HG03469 (cell line): ENCODE results near the gene ROBO4.

Experiments
- ATAC-seq: cut with Tn5 transposase; IDR thresholded peaks from one replicate; pipeline ENCODE4 v1.9.1; 2021; ENCODE audit warnings: mild to moderate bottlenecking, moderate library complexity, moderate number of reproducible peaks; ENCODE audit not compliant: unreplicated experiment

ROBO4 gene

DNA sequence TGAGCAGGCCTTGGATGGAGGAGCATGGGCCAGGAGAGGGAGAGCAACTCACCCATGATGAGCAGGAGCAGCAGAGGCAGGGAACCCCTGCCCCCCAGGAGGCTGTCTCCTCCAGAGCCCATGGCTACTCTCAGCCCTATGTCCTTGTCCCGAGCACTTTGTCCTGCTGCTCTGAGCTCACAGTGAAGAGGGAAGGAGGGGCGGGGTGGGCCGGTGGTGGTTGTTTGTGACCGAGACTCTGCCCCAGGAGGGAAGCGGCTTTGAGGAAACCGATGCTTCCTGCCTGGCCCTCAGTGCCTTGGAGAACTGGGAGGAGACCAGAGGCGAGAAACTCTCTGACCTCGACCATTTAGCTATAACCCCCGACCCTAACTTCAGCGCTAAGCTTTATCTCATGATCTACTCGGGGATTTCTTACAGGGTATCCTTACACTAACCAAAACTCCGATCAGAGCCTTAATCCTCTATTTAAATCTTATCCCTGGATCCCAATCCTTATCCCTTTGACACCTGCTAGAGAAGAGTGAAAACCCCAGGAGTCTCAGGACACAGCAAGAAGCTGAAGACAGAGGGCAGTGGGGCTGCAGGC is at the start of gene ROBO4:
Gene ROBO4, minus strand, starts transcription at position 192 of the 589 bp plus-strand sequence. Its CDS starts 70 bp downstream, at position 122.
- ATAC-seq, result no peak

DNA sequence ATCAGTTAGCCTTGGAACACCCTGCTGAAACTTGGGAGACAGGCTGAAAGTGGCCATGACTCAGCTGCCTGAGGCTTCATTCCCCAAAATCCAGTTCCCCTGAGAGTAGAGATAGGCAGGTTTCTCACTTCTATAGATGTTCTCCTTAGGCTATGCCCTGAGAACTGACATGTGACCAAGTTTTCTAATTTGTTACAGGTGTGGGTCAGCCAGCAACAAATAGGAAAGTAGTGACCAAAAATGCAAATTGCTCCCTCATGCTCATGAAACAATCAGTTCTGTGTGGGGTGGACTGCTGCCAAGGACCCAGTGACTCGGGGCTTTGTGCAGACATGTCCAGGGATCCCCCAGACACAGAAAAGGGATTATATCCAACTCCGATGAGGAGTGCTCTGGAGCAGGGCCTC is 49.1 kb upstream of the ROBO4 start:
- no peak for ATAC-seq

DNA sequence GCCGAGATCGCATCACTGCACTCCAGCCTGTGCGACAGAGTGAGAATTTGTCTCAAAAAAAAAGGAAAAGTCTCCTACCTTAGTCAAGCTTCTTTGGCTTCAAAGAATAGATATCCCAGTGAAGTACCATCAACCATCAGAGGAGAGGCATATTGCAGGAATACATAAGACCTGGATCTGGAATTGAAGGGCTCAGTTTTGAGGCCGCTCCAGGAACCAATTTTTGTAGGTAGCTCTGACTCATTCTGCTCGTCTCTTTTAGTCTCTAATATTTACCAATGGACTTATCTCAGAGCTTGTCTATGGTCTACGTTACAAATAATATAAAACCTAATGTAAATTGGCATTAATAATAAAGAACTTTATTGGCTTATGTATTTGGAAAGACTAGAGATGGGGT is 48.2 kb upstream of the ROBO4 start:
- ATAC-seq, result no peak

DNA sequence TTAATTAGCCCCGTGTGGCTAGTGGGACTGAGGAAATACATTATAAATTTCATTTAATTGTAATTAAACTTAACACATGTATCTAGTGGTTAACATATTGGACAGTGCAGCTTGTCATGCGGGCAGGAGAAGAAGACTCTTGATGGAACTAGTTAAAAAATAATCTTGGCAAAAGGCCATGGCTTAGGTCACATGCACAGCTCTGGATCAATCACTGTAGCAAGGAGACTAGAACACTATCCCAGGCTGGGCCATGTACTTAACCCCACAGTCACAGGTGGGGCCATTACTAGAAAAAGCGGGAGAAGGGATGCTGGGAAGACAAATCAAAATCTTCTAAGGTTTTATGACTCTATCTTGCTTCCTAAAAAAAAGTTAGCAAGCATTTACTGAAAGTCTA is 46.9 kb upstream of the ROBO4 start:
- no peak for ATAC-seq

DNA sequence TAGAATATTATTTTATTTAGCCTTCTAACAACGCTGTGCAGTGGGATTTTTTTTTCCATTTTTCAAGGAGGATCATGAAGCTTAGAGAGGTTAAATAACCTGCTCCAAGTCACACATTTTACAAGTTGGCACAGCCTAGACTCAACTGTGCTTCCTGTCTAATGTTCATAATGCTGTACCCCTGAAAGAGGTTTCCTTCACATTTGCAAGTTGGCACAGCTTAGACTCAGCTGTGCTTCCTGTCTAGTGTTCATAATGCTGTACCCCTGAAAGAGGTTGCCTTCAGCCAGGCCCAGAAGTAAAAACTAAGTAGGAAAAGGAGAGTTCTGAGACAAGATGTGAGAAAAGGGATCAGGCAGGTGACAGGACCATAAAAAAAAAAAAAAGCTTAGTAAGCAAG is 46.1 kb upstream of the ROBO4 start:
- ATAC-seq, result no peak

DNA sequence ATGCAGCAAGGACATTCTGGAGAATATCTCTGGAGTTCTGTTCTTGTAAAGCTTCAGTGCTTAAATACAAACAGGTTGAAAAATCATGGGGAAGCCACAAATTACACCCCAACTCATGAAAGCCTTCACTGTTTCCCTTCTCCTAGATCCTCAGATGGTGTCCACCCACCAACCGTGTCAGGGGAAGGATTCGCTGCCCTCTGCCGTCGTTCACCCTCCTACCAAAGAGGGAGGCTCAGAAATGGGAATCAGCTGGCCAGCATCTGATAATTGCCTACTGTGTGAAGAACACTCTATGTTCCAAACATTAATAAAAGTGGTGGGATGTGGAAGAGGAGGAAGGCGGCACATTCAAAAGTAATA is 45.6 kb upstream of the ROBO4 start:
- ATAC-seq, result no peak

DNA sequence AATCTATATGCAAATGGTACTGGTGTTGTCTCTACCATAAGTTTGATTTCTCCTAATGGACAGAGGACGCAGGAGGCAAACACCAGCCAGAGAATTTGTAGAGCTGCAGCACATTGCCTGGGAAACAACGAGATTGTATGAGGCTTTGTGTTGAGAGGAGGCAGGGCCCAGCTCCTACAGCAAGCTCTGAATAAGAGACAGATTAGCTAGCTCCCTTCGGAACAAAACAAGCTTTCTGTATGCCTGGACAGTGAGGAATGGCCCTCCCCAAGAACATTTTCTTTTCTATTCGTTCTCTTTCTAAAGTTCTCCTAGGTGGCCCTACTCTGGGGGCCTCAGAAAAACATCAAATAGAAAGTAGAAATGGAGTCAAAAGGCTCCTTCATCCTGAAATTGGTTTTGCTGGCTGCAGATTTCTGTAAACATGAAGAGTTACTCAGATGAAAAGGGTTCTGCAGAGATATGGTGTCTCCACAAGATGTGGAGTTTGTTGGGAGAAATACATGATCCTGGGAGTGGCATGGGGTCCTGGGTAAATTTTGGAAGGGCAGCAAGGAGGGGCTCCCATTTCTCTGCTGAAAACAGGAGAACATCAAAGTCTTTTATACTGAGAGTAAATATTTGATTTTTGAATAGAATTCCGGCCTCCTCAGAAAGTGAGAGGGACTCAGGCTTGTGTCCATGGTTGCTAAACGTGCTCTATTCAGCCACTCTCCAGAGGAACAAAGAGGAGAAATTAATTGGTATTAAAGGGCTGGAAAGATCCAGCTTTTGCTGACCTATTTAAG is 45.0 kb upstream of the ROBO4 start:
- ATAC-seq, result no peak

DNA sequence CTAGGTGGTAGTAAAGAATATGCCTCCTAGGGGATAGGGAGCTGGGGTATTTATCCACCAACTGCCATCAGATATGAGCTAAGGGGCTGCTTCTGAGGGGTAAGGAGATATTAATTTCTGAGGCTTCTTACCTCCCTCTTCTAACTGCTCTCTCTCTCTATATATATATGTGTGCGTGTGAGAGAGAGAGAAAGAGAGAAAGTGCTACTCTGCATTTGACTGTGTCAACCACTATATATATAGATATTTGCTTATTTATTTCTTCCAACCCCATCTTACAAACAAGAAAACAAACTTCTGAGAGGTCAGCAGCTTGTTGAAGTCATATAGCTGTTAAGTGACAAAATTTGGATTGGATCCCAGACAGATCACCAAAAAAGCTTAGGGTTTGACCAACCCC is 44.0 kb upstream of the ROBO4 start:
- ATAC-seq, result no peak

DNA sequence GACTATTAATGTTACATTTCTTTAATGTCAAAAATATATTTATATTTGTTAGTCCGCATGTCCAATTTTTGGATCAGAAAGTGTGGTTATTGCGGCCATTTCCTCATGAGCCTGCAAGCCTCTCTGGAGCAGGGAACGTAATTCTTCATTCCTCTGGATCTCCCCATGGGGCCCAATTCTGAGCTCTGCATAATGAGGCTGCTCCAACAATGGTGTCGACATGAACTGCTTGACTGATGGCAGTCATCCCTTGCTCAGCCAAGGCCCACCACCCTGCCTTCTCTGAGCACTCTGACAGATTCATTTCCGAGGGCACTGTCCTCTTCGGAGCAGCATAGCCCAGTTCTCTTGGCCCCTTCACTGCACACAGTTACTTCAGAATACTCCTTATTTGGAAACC is 41.3 kb upstream of the ROBO4 start:
- no peak for ATAC-seq

DNA sequence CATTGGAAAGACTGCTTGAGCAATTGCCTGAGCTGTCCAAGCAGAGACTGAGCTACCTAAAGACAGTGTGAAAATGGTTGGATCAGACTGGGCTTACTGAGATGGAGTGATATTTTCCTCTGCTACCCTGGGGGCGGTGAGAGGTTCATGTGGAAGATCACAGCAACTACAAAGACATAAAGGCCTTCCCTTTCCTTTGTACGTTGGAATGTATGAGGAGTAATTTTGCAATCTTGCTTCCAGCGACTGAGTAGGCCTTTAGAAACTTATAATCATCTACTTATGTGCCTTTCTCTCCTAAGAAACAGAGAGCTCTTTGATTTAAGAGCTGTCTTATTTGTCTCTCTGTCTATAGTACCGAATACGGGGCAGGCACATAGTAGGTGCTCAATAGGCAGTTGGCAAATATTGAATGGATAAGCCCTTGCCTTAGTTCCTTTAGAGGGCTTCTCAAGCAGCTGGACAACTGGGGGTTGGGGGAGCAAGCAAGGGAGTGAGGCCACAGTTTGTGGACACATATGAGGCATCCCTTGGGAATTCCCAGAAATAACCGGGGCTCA is 40.6 kb upstream of the ROBO4 start:
- ATAC-seq, result no peak

DNA sequence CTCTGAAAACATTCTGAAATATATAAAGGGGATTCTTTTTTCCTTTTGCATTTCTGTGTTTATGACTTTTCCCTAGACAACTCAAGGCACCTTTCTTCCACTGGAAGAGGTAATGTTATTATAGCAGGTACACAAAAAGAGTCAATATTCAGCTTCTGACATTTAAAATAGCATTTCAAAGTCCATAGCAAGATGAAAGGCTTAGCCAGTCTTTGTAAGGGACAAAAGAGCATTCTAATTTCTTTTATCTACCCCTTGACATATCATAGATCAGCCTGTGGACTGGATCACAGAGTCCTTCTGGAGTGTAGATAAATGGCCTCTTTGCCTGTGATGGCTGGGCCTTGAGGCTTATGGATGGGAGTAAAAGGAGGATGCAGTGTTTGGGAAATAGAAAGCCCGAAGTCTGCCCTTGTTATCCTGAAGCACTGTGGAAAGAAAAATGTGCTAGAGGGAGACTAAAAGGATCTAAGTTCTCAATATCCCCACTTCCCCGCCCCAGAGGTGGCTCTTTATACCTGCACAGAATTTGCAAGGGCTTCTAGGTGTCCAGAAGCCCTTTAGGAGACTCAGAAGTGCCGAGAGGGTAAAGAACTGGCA is 39.8 kb upstream of the ROBO4 start:
- no peak for ATAC-seq

DNA sequence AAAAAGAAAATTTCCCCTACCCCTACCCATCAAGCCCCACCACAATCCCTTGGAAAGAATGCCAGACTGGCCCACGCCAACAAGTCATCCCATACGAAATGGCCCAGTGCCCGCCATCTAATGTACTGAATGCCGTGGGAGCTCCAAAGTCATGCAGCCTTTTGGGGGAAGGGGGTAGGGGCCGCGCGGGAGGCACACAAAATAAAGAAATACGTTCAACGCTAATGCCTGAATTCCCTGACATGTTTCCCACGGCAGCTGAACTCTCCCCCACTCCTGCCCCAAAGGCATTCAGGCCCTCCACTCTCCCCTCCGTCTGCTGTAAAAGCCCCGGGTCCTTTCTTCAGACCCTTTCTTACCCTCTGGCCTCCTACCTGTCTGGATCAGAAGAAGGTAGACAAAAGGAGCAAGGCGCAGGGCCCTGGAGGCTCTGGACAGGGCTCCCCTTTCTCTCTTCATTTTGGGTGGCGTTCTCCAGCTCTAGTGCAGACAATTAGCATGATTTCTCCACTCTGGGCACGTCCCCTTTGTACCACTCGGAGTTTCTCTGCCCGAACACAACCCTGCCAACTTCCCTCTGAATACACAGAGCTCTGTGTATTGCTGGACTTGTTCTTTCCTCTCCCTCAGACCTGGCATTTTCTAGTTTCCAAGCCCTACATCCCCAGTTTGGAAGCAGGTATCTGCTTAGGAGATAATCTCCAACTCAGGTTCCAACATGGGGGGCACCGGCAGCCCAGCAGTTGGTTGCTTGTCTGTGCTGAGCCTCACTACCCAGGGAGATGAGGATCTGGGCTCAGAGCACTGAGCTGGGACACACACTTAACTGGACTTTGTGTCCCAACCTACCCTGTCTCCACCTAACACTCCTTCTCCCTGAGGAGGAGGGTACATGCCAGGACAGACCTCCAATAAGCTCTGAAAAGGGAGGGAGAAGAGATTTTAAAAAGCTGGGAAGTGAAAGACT is 38.2 kb upstream of the ROBO4 start, which contains the start of gene HEPACAM:
Gene HEPACAM, minus strand, starts transcription at position 500 of the 967 bp plus-strand sequence. Its CDS starts 41 bp downstream, at position 459.
- ATAC-seq, result no peak

DNA sequence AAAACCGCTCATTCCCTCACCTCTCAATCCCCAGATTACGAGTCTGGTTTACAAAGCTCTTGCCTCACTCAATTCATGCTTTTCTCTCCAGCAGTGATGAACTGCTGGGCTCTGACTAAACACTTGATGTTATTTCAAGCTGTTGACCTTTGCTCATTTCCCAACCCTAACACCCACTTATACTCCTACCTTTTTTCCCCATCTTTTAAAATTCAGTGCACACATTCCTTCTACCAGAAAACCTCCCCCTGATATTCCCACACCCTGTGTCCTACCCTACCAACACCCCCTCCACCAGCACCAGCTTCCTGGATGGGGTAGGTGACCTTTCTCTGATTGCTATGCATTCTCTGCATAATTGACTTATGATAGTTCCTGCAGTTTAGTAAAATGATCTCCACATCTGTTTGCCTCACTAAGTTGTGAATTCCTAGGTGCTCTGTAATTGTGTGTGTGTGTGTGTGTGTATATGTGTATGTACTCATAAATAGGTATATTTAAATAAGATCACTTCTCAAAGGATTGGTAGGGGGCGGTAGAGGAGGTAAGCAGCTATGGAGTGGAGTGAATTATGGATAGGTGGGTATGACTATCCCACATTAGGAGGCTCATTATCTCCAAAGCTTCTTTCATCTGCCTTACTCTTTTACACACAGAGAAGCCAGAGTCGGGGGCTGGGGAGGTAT is 37.3 kb upstream of the ROBO4 start:
- no peak for ATAC-seq

DNA sequence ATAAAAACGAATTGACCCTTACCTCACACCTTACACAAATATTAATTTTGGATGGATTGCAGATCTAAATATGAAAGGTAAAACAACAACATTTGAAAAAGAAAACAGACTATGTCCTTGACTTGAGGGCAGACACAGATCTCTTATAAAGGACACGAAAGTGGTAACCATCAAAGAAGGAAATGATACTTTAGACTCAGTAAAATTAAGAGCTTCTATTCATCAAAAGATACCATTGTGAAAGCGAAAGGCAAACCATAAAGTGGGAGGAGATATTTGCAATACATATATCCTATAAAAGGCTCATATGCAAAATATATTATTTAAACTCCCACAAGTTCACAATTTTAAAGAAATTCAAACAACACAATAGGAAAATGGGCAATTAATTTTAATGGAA is 33.1 kb upstream of the ROBO4 start:
- ATAC-seq, result peak; percentile 87

DNA sequence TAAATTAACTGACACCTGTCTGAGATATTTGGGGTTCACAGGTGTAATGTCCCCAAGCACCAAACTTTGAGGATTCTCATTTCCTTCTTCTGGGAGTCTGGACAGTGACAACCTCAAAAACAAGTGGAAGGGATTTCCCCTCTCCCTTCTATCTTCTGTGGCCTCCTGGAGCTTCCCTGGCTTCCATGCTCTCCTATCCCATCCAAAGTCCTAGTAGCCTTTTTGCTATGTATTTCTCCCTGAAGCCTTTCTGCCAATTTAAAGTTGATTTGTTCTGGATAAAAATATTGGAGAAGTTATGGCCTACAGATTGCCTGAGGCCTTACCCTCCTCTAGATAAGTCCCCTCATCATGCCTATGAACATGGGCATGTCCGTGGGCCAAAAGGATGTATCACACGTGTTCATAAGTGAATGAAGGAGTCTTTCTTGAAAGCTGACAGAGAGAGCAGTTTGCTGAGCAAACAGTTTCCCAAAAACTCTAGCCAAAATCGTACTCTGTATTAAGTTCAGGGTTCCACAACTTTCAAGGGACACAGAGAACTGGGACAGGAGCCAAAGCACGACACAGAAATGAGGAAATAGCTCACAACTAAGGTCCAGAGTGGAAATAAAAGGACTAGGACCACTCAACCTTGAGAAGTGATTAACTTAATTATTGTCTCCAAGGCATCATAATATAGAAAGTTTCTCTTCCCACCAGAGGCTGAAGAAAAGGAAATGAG is 31.4 kb upstream of the ROBO4 start:
- no peak for ATAC-seq

DNA sequence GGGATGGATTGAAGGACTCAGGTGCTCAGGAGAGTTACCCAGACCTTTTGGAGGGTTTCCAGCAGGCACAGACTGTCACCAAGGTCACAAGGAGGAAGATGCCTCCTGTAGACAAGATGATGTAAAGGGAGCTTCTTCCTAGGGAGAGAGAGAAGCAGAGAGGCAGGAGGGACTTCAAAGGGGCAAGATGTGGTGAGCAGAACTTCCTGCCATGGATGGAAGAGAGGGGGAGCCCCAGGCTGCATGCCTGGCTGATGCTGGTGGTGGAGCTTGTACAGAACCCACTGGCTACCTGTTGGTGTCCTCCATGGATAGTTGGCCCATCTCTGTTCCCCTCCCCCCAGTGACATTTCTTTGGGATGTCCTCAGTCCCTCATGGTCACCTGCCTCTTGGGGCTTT is 25.6 kb upstream of the ROBO4 start:
- no peak for ATAC-seq

DNA sequence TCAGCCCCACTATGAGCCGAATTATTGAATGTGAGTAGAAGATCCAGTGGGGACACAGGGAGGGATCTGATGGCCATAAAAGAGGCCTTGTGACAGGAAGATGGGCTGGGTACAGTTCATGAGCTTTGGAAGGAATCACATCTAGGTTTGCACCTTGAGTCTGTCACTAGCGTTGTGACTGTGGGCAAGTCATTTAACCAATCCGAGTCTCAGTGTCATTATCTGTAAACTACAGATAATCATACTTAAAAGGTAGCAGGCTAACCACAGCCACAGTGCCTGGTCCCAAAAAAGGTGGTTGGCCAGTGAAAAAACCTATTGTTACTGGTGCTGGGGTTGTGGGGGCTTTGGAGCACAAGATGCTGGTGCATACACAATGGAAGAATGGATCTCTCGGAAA is 25.2 kb upstream of the ROBO4 start:
- no peak for ATAC-seq

DNA sequence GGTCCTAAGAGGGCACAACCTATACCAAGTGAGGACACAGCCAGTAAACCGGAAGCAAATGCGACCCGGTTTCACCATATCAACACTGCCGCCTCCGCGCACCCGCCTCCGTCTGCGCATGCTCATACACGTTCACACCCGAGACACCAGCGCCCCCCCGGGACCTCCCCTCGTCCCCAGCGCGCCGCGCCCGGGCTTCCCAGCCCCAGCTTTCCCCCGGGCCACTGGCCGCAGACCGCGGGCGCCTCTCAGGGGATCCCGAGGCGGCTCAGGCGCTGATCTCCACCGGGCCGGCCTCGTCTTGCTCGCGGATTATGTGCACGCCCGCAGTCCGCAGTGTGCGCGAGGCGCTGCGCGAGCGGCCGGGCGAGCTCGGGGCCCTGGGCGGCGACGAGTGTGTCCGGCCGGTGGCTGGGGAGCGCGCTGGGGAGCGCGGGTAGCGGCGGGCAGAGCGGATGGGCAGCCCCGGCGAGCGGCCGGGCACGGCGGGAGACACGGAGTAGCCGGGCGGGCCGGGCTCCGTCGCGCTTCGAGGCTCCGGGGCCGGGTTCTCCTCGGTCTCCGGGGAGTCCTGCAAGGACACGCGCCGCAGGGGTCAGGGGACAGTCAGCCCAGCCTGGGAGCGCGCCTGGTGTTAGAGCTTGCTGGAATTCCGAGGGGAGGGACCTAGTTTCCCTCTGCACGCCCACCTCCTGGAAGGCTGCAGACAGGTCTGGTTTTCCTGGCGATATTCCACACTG is 23.4 kb upstream of the ROBO4 start:
- ATAC-seq, result no peak

DNA sequence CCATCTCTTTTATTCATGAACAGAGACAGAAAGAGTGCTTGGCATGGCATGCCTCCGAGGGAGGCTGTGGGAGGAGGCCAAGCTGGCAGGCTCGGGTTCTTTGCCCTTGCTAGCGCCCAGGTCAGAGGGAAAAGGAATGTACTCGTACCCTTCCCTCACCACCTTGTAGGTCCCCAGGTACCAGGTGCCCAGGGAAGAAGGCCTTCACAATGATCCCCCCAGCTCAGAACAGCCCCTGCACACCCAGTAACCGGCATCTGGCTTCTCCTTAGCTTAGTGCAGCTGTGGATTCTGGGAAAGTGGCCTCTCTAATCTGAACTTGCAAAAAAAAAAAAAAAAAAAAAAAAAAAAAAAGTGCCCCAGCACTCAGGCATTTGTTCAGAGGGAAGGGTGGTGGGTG is 22.7 kb upstream of the ROBO4 start:
- ATAC-seq, result no peak
